Measurements from ENCODE around the gene TTC13.

The TTC13 gene

GRCh38 chr1:230894664-230895063 lies 84.0 kb downstream of the TTC13 start:
- TF ChIP-seq, protein P1, sequence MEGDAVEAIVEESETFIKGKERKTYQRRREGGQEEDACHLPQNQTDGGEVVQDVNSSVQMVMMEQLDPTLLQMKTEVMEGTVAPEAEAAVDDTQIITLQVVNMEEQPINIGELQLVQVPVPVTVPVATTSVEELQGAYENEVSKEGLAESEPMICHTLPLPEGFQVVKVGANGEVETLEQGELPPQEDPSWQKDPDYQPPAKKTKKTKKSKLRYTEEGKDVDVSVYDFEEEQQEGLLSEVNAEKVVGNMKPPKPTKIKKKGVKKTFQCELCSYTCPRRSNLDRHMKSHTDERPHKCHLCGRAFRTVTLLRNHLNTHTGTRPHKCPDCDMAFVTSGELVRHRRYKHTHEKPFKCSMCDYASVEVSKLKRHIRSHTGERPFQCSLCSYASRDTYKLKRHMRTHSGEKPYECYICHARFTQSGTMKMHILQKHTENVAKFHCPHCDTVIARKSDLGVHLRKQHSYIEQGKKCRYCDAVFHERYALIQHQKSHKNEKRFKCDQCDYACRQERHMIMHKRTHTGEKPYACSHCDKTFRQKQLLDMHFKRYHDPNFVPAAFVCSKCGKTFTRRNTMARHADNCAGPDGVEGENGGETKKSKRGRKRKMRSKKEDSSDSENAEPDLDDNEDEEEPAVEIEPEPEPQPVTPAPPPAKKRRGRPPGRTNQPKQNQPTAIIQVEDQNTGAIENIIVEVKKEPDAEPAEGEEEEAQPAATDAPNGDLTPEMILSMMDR (IDR thresholded peaks at IDR 0.05; ENCODE audit: control insufficient read depth, extremely low read depth, insufficient read depth) = no peak
- no peak overlapping the region for H3K4me3 ChIP-seq (ENCODE audit: low read depth, low read length)
- DNase-seq (ENCODE audit: low read depth) = no peak

DNA sequence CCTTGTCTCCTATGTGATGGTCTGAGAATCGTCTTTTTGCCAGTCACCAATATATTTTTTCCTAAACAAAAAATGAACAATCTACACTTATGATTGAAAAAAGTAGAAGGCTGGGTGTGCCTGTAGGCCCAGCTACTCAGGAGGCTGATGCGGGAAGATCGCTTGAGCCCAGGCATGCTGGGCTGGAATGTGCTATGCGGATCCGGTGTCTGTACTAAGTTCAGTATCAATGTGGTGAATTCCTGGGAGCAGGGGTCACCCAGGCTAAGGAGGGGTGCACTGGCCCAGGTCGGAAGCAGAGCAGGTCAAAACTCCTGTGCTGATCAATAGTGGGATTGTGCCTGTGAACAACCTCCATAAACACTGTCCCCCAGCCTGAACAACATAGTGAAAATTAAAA lies 84.6 kb downstream of the TTC13 start:
- DNase-seq (ENCODE audit: low read depth) = no peak
- TF ChIP-seq, protein P1 (IDR thresholded peaks at IDR 0.05; ENCODE audit: control insufficient read depth, extremely low read depth, insufficient read depth) = no peak
- no peak overlapping the region for H3K4me3 ChIP-seq (ENCODE audit: low read depth, low read length)

GRCh38 chr1:230892018-230892491 lies 86.6 kb downstream of the TTC13 start:
- H3K4me3 ChIP-seq (ENCODE audit: low read depth, low read length) = no peak overlapping the region
- TF ChIP-seq, protein P1 (IDR thresholded peaks at IDR 0.05; ENCODE audit: control insufficient read depth, extremely low read depth, insufficient read depth) = no peak
- DNase-seq (ENCODE audit: low read depth) = no peak

GRCh38 chr1:230891413-230891812 lies 87.2 kb downstream of the TTC13 start:
- H3K4me3 ChIP-seq (ENCODE audit: low read depth, low read length) = no peak overlapping the region
- DNase-seq (ENCODE audit: low read depth) = no peak
- TF ChIP-seq, protein P1 (IDR thresholded peaks at IDR 0.05; ENCODE audit: control insufficient read depth, extremely low read depth, insufficient read depth) = no peak

DNA sequence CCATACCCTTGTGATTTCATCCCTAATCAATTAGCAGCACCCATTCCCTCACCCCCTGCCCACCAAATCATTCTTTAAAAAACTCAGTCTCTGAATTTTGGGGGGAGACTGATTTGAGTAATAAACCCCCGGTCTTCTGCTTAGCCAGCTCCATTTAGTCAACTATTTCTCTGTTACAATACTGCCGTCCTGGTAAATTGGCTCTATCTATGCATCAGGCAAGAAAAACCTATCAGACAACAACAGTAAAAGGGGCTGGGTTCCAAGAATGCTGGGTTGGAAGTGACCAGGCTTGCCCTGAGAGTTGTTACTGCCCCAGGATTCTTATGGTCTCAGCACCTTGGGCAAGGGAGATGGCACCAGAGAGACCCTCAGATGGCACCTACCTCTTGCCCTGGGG lies 94.0 kb downstream of the TTC13 start:
- TF ChIP-seq, protein P1 (IDR thresholded peaks at IDR 0.05; ENCODE audit: control insufficient read depth, extremely low read depth, insufficient read depth) = no peak
- no peak for DNase-seq (ENCODE audit: low read depth)
- no peak overlapping the region for H3K4me3 ChIP-seq (ENCODE audit: low read depth, low read length)

GRCh38 chr1:230883967-230884366 lies 94.7 kb downstream of the TTC13 start:
- H3K4me3 ChIP-seq (ENCODE audit: low read depth, low read length) = no peak overlapping the region
- TF ChIP-seq, protein P1 (IDR thresholded peaks at IDR 0.05; ENCODE audit: control insufficient read depth, extremely low read depth, insufficient read depth) = no peak
- no peak for DNase-seq (ENCODE audit: low read depth)

- no peak for DNase-seq (ENCODE audit: low read depth)
- TF ChIP-seq, protein P1 (IDR thresholded peaks at IDR 0.05; ENCODE audit: control insufficient read depth, extremely low read depth, insufficient read depth) = no peak
- no peak overlapping the region for H3K4me3 ChIP-seq (ENCODE audit: low read depth, low read length)
Measured at GRCh38 chr1:230879778-230880177, 98.9 kb downstream of the TTC13 start.

All from LNCaP clone FGC (cell line).